Activated T-cell treated with anti-CD3 and anti-CD28 coated beads for 1 hour (primary cell): ENCODE results near the gene FAM53A.

Experiments used
- DNase-seq: peaks from one replicate; pipeline ENCODE4 v3.0.0-alpha.2; 2020; ENCODE audit warnings: low read depth

The FAM53A gene

GRCh38 chr4:1683736-1684505, at the start of gene FAM53A:
Gene FAM53A (minus strand): TSS chr4:1684313. CDS start chr4:1668741, 15,572 bp downstream.
- peak; percentile 11 for DNase-seq

DNA sequence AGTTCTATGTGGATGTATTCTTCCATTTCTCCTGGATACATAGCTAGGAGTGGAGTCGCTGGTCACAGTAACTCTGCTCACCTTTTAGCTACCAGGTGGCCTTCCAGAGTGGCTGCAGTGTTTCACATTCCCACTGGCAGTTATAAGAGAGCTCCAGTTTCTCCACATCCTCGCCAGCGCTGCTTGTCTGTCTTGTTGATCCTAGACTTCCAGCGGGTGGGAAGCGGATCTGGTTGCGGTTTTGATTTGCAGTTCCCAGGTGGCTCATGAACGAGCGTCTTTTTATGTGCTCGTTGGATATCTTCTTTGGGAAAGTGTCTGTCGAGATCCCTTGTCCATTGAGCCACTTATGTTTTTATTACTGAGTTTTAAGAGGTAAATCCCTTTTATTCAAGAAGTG, 48.8 kb upstream of the FAM53A start:
- DNase-seq: no peak

DNA sequence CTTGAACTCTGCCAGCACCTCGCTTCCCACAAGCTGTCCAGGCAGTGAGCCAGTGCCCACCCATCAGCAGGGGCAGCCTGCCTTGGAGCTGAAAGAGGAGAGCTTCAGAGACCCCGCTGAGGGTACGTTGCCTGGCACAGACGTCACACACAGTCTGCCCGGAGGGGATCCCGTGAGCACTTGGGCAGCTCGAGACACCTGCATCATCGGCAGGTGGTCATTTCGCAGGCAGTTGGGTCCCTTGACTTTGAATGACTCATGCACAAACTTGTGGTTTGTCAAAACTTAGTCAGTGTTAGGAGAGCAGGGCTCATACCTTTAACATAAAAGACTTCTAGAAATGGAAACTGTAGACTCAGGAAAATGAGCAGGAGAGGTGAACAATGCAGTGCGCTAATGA, 47.1 kb upstream of the FAM53A start:
- DNase-seq: no peak

DNA sequence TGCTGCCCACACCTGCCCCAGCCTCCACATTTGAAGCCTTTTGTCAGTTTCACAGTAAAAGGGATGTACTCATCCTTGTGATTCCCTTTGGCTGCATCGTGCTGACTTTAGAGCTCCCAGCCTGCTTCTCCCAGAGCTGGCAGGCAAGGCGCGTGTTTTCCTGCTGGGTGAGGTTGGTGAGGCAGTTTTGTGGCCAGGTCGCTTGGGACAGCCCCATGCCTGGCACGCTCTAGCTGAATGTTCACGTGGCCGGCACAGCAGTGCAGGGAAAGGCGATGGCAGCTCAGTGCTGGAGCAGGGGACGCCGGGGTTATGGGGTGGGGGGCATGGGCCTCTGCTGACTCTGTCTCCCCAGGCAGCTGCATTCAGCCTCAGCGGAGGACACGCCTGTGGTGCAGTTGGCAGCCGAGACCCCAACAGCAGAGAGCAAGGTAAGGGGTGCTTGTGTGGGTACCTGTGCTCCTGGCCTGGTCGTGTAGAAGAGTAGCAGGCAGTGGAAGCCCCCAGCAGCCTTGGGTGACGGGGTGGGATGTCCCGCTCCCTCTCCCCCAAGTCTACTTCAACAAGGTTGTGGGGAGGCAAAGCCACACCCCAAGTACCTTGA, 46.5 kb upstream of the FAM53A start:
- DNase-seq: no peak

- no peak for DNase-seq
These were observed 44.2 kb upstream of the FAM53A start for GRCh38 chr4:1728061-1728980.

DNA sequence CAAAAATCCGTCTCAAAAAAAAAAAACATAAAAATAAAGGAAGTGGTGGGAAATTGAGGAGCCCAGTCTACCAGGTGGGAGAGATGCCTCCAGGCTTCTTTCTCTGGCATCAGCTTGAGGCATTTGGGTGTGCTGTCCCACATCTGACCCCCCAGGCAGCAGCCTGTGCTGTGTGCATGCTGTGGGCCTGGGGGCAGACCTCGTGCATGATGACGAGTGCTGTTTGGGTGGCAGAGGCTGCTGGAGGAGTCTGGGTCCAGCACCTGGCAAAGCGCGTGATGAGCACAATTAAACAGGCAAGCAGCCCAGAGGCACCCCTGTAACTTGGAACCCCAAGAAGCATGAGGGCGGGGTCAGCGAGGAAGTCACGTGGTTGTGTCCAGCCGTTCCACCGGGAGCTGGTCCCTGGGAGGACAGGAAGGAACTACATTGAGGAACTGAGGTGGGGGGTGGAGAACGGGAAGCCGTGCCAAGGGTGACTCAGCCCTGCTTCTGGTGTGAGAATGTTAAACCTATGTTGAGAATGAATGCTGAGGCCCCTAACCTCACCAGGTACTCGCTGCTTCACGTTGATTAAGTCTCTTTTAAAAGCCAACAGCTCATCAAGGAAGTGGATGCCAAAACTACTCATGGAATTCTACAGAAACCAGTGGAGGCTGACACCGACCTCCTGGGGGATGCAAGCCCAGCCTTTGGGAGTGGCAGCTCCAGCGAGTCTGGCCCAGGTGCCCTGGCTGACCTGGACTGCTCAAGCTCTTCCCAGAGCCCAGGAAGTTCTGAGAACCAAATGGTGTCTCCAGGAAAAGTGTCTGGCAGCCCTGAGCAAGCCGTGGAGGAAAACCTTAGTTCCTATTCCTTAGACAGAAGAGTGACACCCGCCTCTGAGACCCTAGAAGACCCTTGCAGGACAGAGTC, 43.3 kb upstream of the FAM53A start:
- DNase-seq: no peak

DNA sequence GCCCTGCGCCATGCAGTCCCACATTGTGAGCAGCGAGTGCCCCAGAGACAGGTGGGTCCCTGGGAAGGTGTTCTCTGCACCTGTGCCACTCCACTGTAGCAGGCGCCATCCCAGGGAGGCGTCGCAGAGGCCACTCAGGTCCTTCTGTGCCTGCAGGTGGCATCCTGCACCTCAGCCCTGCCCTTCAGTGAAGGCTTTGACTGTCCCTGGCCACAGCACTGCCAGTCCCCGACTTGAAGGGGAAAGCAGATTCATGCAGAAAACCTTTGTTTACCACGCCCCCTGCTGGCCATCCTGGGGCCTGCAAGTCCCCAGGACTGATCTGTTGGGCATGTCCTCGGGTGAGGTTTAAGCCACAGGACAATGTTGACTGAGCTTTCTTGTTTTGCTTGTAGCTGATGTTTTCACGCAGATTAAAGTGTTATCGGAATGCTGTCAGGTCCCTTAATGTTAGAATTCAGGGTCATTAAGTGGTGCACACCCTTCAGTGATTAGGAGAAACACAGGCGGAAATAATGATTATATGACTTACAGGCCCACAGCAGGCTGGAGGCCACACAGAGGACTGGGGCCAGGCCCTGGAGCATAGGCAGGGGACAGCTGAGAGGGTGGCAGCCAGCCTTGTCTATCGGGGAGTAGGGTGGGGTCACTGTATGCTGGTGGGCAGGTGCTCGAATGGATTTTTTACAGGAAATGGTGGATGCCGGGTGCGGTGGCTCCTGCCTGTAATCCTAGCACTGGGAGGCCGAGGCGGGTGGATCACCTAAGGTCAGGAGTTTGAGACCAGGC, 42.2 kb upstream of the FAM53A start:
- peak; percentile 95 for DNase-seq

- DNase-seq: no peak
These were observed 41.4 kb upstream of the FAM53A start for GRCh38 chr4:1725521-1725920.

- DNase-seq: no peak
These were observed 39.2 kb upstream of the FAM53A start for GRCh38 chr4:1723131-1723801.

GRCh38 chr4:1722551-1723118, 38.5 kb upstream of the FAM53A start:
- no peak for DNase-seq

- no peak for DNase-seq
These were observed 37.8 kb upstream of the FAM53A start for GRCh38 chr4:1721666-1722550.

- DNase-seq: peak; percentile 88
These were observed 37.0 kb upstream of the FAM53A start, which contains the start of the genes TACC3 and TMEM129 for GRCh38 chr4:1721003-1721665. Gene TACC3 (plus strand): TSS chr4:1721521. CDS start chr4:1723422, 1,901 bp downstream. Gene TMEM129 (minus strand): TSS chr4:1721323. CDS start chr4:1720837, 486 bp downstream.

- peak; percentile 23 for DNase-seq
These were observed 36.3 kb upstream of the FAM53A start for GRCh38 chr4:1720163-1720983.

DNA sequence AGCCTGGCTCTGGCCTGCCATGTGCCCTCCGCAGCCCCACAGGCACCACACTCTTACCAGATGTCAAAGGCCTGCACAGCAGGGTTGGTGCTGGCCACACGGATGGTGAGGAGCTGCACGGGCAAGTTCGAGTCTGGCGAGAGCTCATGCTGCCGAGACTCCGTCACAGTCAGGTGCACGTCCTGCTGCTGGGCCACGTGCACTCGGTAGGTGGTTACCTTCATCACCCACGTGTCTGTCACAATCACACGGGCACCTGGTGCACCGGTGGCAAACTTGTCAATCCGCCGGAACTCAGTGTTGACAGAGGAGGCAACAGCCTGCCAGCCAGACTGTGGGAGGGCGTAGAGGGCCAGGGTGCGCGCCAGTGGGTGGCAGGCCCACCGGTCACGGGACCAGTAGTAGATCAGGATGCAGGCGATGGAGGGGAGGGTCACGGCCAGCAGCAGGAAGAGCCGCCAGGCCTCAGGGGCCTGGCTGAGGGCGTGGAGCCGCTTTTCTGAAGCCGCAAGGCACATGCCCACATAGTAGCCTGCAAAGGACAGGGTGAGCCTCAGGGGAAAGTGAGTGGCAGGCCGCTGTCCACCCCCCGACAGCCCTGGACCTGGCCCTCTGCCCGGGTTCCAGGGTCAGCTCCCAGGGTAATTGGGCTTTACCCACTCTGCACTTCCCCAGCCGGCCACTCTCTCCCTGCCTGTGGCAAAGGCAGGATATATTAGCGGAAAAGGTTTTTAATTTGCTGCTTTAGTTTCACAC, 34.2 kb upstream of the FAM53A start:
- no peak for DNase-seq

- DNase-seq: no peak
These were observed 33.3 kb upstream of the FAM53A start for GRCh38 chr4:1717129-1718094.
